K562 (cell line): ENCODE results near the gene FGFR1OP2. TPM values are rescaled to one million over a fixed set of nuclear protein-coding genes. Genes with fewer than 3 reads are reported as not detected.

ENCODE experiments used
- ATF2 ChIP-seq: sonication (generic); formaldehyde crosslinking; IDR thresholded peaks from 2 replicates; pipeline ENCODE4 v1.8.1; 2022; ENCODE audit warnings: missing genetic modification reagents
- BHLHE40 ChIP-seq: IDR thresholded peaks from 2 replicates; pipeline ENCODE4 v1.6.1; 2011; ENCODE audit warnings: low read length, improper control_type of control experiment
- CBFA2T3 ChIP-seq: fragments of 450-650 bp; IDR thresholded peaks from 2 replicates; pipeline ENCODE4 v1.6.1; 2017
- CBX1 ChIP-seq: sonication (generic); IDR thresholded peaks from 2 replicates; pipeline ENCODE4 v1.6.1; 2016; ENCODE audit warnings: antibody characterized with exemption, low read depth, mild to moderate bottlenecking
- CHD1 ChIP-seq: fragments of 200-600 bp; sonication (generic); IDR thresholded peaks from one replicate; pipeline ENCODE4 v1.6.1; 2012; ENCODE audit warnings: mild to moderate bottlenecking, moderate library complexity, low read length, inconsistent platforms
- HCFC1 ChIP-seq: IDR thresholded peaks from 2 replicates; pipeline ENCODE4 v1.6.1; 2012; ENCODE audit warnings: low read depth, low read length, improper control_type of control experiment
- MAZ ChIP-seq, 2 experiments: fragments of 450-650 bp in 1 of 2; sonication (generic) in 1 of 2; formaldehyde crosslinking; IDR thresholded peaks in 1 of 2; conservative IDR thresholded peaks in 1 of 2; 2 replicates each; pipeline versions ENCODE4 v1.4.0 to v1.5.0; 2020; ENCODE audit warnings: mild to moderate bottlenecking in 1 of 2, missing genetic modification reagents in 1 of 2
- NFIC ChIP-seq: fragments of 450-650 bp; IDR thresholded peaks from 2 replicates; pipeline ENCODE4 v1.6.1; 2017; ENCODE audit warnings: mild to moderate bottlenecking, inconsistent platforms
- POLR2AphosphoS5 ChIP-seq: IDR thresholded peaks from 2 replicates; pipeline ENCODE4 v1.6.1; 2011; ENCODE audit warnings: mild to moderate bottlenecking, low read depth, low read length, moderate library complexity; ENCODE audit not compliant: control insufficient read depth, insufficient read depth
- RBBP5 ChIP-seq: fragments of 200-600 bp; sonication (generic); IDR thresholded peaks from 2 replicates; pipeline ENCODE4 v1.6.1; 2012; ENCODE audit warnings: borderline replicate concordance, mild to moderate bottlenecking, low read length, control low read depth, inconsistent platforms; ENCODE audit not compliant: insufficient read depth, poor library complexity, severe bottlenecking
- ZBTB11 ChIP-seq, 3 experiments: fragments of 200-800 bp in 1 of 3; fragments of 250-450 bp in 1 of 3; fragments of 450-650 bp in 1 of 3; sonication (Bioruptor Pico) in 1 of 3; sonication (Bioruptor generic) in 1 of 3; formaldehyde crosslinking in 1 of 3; IDR thresholded peaks; 2 replicates each; pipeline versions ENCODE4 v1.6.1 to v1.8.0; 2016 to 2022; ENCODE audit warnings: mild to moderate bottlenecking in 2 of 3, missing genetic modification characterization in 2 of 3, missing compliant biosample characterization in 1 of 3, moderate library complexity in 1 of 3
- ZBTB12 ChIP-seq: fragments of 250-450 bp; sonication (Bioruptor Pico); IDR thresholded peaks from 2 replicates; pipeline ENCODE4 v1.4.0; 2020
- ZBTB7A ChIP-seq: IDR thresholded peaks from 2 replicates; pipeline ENCODE4 v1.6.1; 2011; ENCODE audit warnings: low read depth, mild to moderate bottlenecking, low read length, moderate library complexity, borderline replicate concordance; ENCODE audit not compliant: control insufficient read depth
- ZNF444 ChIP-seq: fragments of 250-450 bp; sonication (Bioruptor Pico); IDR thresholded peaks from 2 replicates; pipeline ENCODE4 v1.4.0; 2020; ENCODE audit warnings: mild to moderate bottlenecking, moderate library complexity
- ZNF589 ChIP-seq: fragments of 200-800 bp; sonication (Bioruptor generic); IDR thresholded peaks from 2 replicates; pipeline ENCODE4 v1.6.1; 2016; ENCODE audit warnings: low read depth, missing genetic modification characterization, missing compliant biosample characterization
- ZNF644 ChIP-seq: fragments of 200-800 bp; sonication (Bioruptor generic); IDR thresholded peaks from 2 replicates; pipeline ENCODE4 v1.6.1; 2016; ENCODE audit warnings: low read depth, missing genetic modification characterization, missing compliant biosample characterization
- ZNF740 ChIP-seq, 3 experiments: fragments of 200-800 bp in 1 of 3; sonication (Bioruptor generic) in 1 of 3; sonication (generic) in 1 of 3; formaldehyde crosslinking in 1 of 3; IDR thresholded peaks; 2 replicates each; pipeline versions ENCODE4 v1.6.1 to v1.8.0; 2016 to 2022; ENCODE audit warnings: mild to moderate bottlenecking in 2 of 3, missing compliant biosample characterization in 2 of 3, missing genetic modification characterization in 2 of 3, missing genetic modification reagents in 1 of 3
- polyA plus RNA-seq, 8 experiments: library from polyadenylated mRNA; depleted of rRNA in 4 of 8; stranded (reverse) in 5 of 8; unstranded in 3 of 8; fragments of >200 nt; fragmentation: Nextera tagmentation in 2 of 8; fragmentation: Illumina TruSeq in 1 of 8; extraction: Ambion mirVana in 2 of 8; extraction: Trizol in 1 of 8; gene quantifications; 2 replicates each; pipeline versions ENCODE4 v1.2.1 to v1.2.3, GENCODE V29; 2011 to 2014; ENCODE audit warnings: inconsistent platforms in 1 of 8, missing spikeins in 1 of 8
- total RNA-seq, 7 experiments: library from RNA; depleted of rRNA in 6 of 7; stranded (reverse); fragments of >200 nt in 6 of 7; fragmentation: Illumina TruSeq in 2 of 7; extraction: Trizol in 2 of 7; gene quantifications; 2 replicates each; pipeline versions ENCODE4 v1.2.1 to v1.2.3, GENCODE V29; 2011 to 2021; ENCODE audit warnings: low replicate concordance in 1 of 7

FGFR1OP2 gene
- total and polyA plus RNA-seq, 9 of the 15 experiments (the other 6 are each of a cell fraction or from before 2014, with no cell fraction given) = 31.6 to 49.0 (median 37.1) TPM

- TF ChIP-seq ZNF589 (CRISPR knock-in tag) = no peak
- TF ChIP-seq POLR2AphosphoS5 = peak; percentile 49; the same call in 1 of the 2 replicates
- peak in 1 of 3 experiments; percentile 52; a peak in 1 of 6 replicates for TF ChIP-seq ZBTB11 (CRISPR knock-in tag; IDR thresholded peaks at IDR 0.05)
- peak; percentile 88 for TF ChIP-seq ZBTB7A
- TF ChIP-seq BHLHE40 = peak; percentile 82
- no peak for TF ChIP-seq ATF2 (CRISPR knock-in tag)
- peak; percentile 58 for TF ChIP-seq CHD1
- peak; percentile 32; the same call in 1 of the 2 replicates for TF ChIP-seq ZBTB12 (CRISPR knock-in tag)
- TF ChIP-seq CBFA2T3 = 0 out of 2 replicates have a peak, but pooled peaks have one; percentile 6
- TF ChIP-seq NFIC = peak; percentile 84
- TF ChIP-seq CBX1 = no peak
- peak; percentile 98 for TF ChIP-seq RBBP5
- TF ChIP-seq MAZ (CRISPR knock-in tag; conservative IDR thresholded peaks at IDR 0.05 in 1 of 2, IDR thresholded peaks at IDR 0.05 in 1 of 2) = peak; percentile 81 to 85
- TF ChIP-seq ZNF444 = no peak
- no peak for TF ChIP-seq ZNF740 (CRISPR knock-in tag; IDR thresholded peaks at IDR 0.05)
- TF ChIP-seq ZNF740 (tag; IDR thresholded peaks at IDR 0.05) = no peak
- TF ChIP-seq ZNF644 (tag) = 0 out of 2 replicates have a peak, but pooled peaks have one; percentile 33
- 0 out of 2 replicates have a peak, but pooled peaks have one; percentile 39 for TF ChIP-seq HCFC1
Observed at GRCh38 chr12:27014085-27014858, 76.0 kb downstream of the FGFR1OP2 start, which contains the start of gene TM7SF3 (continued).
